ENCODE data around the gene RERE.
A peak's percentile ranks its signal among the peaks of the same experiment; 100 is the strongest.

The RERE gene

DNA sequence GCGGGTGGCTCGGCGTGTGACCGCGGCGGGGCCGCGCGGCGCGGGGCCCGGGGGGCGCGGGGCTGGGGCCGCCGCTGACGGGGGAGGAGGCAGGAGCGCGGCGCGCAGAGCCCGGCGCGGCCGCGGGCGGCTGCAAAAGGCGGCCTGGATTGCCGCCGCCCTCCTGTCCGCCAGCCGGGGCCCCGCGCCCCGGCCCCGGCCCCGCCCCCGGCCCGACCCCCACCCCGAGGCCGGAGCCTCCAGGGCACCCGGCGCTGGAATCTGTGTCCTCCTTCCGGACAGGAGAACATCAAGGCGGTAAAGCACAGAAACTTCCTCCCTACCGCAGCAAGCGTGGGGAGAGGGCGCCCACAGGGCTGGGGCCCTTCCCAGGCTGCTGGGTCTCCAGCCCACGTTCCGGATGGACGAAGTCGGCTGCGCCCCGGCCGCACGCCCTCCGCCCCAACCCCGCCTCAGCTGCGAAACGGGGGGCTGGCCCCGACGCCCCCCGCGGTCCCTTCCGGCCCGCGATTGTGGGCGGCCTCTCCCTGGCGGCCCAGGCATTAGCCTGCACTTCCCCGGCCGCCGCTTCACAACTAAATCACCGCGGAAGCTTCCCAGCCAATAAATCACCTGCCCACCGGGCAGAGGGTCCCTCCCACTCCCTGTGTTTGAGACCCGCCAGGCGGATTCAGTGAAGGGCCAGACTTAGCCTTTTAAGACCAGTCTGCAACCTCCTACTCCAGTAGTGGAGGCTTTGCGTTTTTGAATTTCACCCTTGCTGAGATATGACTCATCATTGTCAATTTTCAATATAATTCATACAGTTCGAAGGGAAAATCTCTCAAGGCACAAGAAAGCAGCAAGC lies 393.5 kb downstream of the RERE start:
- DNase-seq (ENCODE audit: low spot score): peak; percentile 57

DNA sequence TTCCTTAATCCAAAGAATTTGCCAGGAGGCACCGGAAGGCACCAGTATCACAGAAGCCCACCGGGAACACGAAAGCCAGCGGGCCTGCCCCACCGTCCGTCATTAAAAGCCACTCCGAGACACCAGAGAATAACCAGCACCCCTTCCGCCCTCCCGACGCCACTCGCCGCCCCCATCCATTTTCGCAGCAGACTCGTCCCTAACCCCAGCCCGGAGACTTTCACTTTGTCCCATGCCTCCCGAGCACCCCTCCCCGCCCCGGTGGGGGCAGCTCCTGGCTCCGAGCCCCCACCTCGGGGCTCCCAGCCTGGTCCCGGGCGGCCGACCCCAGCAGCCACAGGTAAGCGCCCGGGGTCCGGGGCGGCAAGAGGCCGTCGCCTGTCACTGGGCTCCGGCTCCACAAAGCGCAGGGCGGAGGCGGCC lies 394.2 kb downstream of the RERE start:
- peak; percentile 52 for DNase-seq (ENCODE audit: low spot score)

DNA sequence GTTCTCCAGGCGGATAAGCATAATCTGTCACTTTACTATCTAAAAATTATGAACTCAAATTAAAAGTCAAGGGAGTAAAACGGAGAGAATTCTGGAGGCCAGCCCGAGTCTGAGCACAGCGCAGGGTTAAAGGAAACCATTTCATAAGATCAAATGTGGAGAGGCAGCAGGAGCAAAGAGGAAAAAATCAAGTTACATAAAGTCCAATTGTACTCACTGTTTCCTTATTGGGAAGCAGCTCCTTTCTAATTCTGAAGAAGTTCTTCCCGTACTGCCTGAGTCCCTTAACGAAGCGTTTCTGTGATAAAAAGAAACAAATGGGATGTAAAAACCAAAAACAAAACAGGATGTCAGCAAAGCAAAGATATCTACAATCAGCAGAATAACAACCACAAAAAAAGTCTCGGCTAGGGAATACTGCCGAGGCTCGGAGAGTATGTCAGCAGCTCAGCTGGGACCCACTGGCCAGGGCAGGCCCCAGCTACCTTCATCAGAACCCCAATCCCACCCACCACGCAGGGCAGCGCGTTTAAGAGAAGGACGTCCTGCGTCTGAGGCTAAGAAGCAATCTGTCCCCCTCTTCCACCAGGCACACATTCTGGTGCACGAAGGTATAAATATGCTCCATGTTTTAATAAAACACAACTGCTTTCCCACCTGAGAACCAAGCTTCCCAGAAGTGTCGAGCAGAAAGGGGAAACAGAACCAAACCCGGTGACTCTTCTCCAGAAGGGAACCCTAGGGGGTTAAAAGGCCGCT lies 394.8 kb downstream of the RERE start:
- no peak for DNase-seq (ENCODE audit: low spot score)

DNA sequence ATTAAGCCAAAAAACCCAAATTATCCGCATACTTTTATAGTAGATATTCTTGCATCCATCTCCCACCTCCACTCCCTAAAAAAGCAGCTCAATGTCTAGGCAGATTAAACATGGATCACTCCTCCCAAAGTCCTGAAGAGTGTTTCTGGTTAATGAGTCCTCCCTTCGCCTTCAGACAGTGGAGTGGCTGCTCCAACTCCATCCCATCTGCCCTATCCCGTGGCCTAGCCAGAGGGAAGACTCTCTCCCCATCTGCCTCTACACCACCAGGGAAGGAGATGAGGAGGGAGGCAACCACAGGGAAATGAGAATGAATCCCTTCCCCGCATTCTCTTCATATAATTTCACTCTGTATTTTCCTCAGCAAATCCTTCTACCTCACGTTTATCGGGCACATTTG lies 395.7 kb downstream of the RERE start:
- no peak for DNase-seq (ENCODE audit: low spot score)

DNA sequence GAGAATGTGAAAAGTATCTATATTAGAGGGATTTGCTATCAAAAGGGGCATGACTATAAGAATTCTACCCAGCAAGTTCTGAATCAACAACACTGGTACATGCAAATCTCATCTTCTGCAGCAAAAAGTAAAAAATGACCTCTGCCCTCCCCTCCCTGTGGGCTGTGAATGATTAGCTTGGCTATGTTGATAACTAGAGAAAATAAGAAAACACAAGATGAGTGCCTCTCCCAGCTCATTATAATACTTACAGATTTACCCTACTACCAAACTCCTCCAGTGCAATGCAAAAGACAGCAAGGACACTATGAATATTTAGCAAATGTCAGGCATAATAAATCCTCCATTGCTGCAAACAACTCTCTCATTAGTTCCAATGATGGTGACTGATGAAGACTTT lies 397.1 kb downstream of the RERE start:
- DNase-seq (ENCODE audit: low spot score): no peak

DNA sequence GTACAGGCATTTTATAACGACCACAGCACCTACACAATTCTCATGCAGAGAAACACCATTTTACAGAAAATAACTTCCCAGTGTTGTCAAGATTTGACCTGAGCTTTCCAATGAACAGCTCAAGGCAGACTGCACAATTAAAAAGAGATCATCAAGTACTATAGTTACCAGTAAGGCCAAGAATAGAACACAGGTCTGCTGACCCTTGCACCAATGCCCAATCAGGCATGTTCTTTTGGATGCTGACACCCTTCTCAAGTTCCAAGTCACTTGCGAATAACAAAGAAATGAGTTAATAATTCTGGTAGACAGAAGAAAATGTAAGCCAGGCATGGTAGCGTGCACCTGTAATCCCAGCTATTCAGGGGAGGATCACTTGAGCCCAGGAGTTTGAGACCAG lies 397.6 kb downstream of the RERE start:
- DNase-seq (ENCODE audit: low spot score): no peak

DNA sequence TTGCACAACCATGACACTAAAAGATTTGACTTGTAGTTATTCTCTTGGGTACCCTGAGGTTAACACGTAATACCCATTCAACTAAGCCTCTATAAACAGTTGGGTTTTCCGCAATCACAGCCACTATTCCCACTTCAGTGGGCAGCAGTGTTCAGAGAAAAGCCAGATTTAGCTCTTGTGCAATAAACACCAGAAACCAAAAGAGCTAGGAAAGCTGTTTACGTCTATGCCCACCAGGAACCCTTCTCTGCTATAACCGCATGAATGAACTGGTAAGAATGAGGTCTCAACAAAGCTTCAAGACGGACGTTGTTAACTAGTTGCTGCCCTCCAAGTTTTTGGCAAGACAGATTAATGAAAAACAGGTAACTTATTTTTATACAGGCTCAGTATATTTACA lies 398.3 kb downstream of the RERE start:
- DNase-seq (ENCODE audit: low spot score): no peak

DNA sequence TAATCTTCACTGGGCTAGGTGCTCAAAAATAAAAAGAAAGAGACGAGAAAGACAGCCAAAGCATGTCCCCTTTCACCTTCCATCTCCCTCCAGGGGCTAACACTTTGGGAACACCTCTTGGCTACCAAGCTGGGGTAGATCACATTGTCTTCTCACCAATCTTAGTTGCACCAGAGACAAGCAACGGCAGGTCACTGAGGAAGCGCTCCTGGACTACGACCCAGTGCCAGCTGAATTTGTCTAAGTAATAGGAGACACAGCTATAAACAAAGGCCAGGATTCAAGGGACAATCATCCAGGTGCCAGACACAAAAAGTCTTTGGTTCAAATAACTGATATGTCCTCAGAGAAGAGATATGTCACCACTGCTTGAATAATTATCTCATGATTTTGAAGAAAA lies 399.1 kb downstream of the RERE start:
- DNase-seq (ENCODE audit: low spot score): no peak

DNA sequence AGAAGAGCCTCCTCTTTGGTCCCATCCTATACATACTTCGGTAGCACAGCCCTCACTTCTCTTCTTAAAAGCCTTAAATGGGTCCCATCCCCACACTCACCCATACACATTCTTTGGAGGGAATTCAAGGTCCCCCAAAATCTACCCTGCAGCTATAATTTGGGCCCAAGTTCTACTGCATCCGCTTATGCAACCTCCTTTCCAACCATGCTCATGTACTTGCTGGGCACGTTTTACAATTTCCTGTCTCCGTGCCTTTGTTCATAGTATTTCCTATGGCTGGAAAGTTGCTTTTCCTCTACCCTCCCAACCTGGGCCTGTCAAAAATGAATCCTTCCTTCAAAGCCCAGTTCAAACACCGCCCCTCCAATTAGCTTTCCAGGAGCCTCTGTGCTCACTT lies 399.8 kb downstream of the RERE start:
- no peak for DNase-seq (ENCODE audit: low spot score)

DNA sequence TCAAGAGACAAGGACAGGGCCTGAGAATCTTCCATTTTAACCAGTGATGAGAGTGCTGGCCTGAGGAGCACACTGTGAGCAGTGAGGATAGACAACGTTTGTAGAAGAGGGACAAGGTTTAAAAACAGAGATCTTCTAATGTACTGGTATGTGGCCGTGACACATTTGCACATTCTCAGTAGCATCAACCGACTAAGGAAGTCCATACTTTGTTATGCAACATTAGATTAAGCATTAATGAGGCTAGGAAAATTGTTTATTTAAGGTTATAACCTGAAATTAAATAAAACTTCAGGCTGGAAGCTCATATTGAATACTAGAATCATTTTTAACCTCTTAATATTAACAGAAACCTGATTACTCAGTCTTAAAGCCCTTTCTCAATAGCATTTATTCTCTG lies 400.6 kb downstream of the RERE start:
- DNase-seq (ENCODE audit: low spot score): no peak

DNA sequence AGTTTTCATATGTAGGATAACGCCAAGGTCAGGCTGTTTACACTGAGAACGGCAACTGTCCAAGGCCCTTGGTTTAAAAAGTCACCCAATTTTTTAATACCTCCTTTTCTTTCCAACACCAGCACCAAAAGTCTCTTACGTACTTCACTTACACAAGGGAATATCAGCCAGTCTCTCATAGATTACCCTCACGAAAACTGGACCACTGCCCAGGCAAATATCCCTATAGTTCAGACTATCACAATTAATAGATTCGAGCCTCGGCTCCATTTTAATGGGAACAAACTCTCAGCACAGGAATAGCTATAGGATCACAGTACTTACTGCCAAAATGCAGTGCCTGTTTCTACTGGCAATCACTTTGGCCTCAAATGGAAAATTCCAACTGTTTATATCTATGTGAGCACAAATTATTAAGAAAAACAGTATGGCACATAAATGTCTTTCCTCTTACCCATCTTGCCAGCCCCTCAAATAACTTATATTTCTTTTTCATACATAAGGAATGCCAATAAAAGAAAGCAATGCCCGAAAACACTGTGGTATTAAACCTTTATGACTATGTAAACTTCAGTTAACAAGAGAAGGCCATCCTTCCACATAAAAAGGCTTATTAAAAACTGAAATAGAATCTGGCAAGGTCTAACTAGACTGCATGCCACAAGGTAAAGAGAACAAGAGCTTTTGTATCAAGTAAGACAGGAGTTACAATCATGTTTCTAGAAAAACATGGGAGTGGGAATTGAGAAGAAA lies 401.7 kb downstream of the RERE start:
- no peak for DNase-seq (ENCODE audit: low spot score)

DNA sequence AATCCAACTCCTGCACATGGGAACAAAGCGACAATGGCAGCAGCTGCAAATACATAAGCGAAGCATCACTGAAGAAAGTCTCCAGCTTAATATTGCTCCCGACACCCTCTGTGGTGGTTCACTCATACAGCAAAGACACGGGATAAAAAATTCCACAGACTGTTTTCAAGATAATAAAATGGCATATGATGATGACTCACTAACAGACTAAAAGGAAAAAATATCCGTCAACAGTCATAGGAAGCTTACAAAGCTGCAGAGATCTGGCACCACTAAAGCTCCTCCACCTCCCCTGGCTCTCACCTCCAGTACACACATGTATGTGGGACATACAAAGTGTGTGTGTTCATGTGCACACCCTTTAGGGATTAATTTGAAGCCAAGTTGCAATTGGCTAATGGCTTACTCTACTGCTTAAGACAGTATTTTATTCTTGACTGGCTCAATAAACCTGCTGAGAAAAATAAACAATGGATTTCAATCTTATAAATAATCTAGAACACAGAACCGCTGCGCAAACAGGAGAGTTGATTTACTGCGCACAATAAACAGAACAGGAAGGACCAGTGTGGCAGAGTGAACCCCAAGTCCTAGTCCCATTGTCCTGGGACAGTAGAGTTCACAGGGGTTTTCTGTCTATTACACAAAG lies 405.1 kb downstream of the RERE start:
- peak; percentile 81 for DNase-seq (ENCODE audit: low spot score)

DNA sequence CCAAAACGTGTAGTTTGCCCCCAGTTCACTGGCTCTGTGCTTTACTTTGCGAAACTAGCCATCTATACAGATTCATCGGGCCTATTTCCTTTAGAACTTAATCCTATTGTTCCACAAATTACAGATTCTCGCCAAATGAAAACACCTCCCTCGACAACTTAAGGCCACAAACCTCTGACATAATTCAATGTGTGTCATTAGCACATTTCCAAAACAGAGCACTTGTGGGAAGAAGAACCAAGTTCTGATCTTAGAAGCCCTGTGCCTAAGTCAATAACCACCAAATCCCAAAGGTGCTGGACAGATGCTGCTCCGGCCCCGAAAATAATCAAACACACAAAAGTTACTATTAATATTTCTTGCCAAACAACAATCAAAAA lies 405.6 kb downstream of the RERE start:
- no peak for DNase-seq (ENCODE audit: low spot score)

DNA sequence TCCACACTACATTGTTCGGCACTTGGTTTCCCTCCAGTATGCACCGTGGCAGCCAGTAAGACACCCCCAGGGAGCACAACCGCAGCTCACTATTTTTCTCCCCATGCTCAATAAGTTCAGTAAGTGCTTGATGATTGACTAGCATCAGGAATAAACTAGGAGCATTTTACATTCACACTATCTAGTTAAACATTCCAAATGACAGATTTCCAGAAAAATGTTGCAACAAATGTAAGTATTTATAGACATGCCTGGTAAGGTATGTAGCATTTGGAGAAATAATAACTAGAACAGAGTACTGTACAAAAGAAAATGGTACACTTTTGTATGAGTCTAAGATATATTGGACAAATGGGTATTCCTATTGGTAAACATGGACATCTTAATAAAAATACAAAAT lies 406.6 kb downstream of the RERE start:
- DNase-seq (ENCODE audit: low spot score): no peak

DNA sequence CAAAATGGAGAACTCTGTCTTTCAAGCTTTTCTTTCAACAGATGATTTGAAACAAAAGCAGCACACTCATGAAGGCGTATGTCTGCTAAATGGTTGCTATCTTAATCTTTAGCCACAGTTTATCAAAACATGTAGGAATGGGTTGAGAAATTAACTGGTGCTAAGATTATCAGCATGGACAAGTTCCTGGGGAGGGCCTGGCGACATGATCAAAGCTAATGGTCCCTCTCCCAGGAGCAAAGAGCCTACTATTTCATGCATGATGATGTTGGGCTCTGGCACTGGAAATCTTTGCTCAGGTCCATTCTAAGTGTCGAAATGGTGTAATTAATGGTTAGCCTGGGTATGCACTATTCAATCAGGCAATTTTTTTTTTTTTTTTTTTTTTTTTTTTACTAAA lies 407.8 kb downstream of the RERE start:
- DNase-seq (ENCODE audit: low spot score): no peak

DNA sequence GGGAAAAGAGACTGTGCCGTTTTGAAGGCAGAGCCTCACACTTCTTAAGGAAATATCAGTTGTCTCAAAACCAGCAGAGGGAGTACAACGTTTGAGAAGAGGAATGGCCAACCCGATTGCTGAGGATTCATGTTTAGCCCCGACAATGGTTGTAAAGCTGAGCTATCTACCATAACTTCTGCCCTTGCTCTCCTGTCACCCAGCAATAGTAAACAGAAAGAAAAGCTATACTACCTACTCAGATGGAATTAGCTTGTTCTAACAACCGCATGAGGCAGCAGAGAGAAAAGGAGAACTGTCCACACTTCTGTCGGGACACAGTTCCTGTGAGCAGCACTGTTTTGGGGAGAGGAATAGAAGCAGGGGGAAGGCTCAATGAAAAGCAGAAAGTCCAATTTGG lies 408.3 kb downstream of the RERE start:
- peak; percentile 44 for DNase-seq (ENCODE audit: low spot score)

DNA sequence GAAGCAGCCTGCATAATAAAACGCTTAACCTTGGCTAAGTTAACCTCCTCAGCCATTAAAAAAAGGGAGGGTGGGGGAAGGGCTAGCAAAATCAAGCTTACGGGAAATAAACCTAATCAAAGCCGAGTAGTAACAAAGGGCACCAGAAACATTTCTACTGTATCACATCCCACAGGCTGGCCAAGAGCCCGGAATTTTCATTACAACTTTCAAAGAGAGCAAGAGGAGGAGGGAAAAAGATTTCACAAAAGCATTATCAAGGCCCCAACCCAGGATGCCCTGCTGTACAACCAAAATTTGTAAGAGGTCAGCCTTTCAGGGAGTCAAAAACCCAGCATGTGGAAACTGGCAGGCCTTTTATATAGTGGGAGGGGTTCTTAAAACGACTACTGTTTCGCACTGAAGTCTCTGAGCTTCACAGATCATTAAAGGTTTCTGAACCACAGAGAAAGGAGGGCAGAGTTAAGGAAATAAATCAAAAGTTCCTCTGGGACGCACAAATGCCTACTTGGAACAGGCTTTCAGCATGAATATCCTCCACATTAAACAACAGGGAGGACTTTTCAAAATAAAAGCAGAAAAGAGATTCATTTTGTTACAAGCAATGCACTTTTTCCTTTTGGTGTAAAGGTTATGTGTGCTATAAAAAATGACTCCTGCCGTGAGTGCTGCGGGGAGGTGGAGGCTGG lies 409.1 kb downstream of the RERE start:
- DNase-seq (ENCODE audit: low spot score): no peak

DNA sequence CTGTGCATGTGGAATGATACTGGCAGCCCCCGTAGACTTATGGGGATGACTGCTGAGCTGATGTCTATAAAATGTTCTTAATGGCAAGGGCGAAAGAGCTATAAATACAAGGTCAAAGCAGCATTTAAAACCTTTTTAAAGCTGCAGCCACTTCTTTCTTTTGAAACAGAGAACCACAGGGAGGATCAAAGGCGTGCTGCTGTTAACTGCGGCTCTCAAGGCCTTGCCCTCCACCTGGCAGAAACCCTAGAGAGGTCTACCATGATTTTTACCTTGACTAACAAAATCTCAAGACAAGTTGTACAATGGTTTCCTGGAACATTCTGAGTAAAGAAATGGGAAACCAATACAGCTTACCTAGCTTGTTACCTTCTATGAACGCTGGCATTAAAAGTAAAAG lies 409.8 kb downstream of the RERE start:
- DNase-seq (ENCODE audit: low spot score): no peak

DNA sequence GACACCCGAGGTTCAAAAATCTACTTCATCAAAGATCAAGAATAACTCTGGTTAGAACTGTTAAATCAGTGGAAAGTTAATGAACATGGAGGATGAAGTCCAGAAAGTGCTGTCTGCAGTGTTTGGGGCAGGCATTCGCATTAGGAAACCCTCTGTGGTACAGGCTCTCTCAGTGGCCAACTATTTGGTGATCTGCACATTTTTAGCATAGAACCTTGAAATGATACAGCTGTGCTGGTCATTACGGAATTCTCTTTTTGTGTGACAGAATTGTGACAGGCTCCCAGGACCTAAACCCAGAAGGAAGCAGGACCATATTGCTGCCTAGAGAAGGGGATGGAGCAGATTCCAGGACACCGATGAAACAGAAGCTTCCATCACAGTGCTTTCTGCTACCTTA lies 410.5 kb downstream of the RERE start:
- peak; percentile 60 for DNase-seq (ENCODE audit: low spot score)

DNA sequence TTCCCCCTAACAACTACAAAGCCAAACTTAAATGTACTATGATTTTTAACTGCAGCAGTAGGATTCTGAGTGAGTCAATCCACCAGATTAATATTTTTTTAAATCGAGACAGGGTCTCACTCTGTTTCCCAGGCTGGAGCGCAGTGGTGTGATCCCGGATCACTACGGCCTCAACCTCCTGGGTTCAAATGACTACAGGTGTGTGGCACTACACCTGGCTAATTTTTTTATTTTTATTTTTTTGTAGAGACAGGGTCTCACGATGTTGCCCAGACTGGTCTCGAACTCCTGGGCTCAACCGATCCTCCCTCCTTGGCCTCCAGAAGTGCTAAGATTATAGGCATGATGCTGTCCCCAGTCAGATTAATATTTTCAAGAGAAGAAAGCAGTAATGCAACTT lies 411.4 kb downstream of the RERE start:
- no peak for DNase-seq (ENCODE audit: low spot score)

DNA sequence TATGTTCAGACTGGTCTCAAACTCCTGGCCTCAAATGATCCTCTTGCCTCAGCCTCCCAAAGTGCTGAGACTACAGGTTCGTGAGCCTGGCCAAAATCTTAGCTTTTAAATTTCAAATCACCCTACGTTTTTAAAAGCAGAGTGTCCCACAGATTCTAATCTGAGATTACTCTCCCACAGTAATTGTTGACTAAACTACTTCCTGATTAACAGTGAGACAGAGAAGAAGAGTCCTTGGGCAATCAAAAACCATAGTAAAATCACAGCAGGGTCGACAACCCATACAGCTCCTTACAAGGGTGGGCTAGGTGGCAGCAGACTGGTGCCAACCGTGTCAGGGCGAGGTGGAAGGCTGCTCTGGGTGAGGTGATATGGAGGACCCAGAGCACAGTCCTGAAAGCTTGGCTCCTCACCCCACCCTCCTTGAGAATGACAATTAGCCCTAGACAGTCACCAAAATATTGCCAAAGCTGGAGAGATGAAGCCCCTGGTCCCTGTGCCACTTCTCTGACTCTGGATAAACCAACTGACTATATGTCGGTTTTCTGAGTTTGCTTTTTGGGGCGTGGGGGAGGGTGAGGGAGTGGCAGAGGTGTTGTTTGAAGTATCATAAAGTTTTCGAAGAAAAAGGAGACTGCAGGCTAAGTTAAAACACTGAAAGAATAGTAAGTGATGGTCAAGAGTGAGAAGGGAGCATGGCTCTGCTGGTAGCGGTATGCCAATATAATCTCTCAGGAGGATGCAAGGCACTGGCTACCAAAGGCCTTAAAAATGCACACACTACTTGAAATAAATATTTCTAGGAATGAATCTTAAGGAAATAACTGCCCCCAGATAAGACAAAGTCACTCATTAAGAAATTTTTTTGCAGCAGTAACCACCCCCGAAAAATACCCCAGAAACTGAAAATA lies 412.7 kb downstream of the RERE start:
- no peak for DNase-seq (ENCODE audit: low spot score)

Data from hepatic stellate cell (primary cell).